Astrocyte (in vitro differentiated cells and primary cell): Measurements from ENCODE around the gene C20orf204. TPM values are rescaled to one million over a fixed set of nuclear protein-coding genes. Genes with fewer than 3 reads are reported as not detected.

Source experiments
- DNase-seq: peaks from one replicate; pipeline ENCODE4 v3.0.0-alpha.2; 2010; ENCODE audit warnings: low read depth
- FAIRE-seq: peaks from 2 replicates; lab custom pipeline; 2011; peaks lifted over from hg19 to GRCh38; lab: Jason Lieb, UNC
- H2AFZ ChIP-seq: 2 replicates; pipeline ENCODE4 v1.6.0; 2012; ENCODE audit warnings: low read depth, low read length, inconsistent platforms
- H3K27ac ChIP-seq: 2 replicates; pipeline ENCODE4 v1.5.1; 2011; ENCODE audit warnings: low read depth, low read length, inconsistent platforms
- H3K27me3 ChIP-seq: 2 replicates; pipeline ENCODE4 v1.6.0; 2011; ENCODE audit warnings: low read length, inconsistent platforms; ENCODE audit not compliant: insufficient read depth
- H3K36me3 ChIP-seq: 2 replicates; pipeline ENCODE4 v1.5.1; 2011; ENCODE audit warnings: low read length, inconsistent platforms; ENCODE audit not compliant: insufficient read depth
- H3K4me1 ChIP-seq: 2 replicates; pipeline ENCODE4 v1.5.1; 2011; ENCODE audit warnings: low read length, inconsistent platforms; ENCODE audit not compliant: insufficient read depth
- H3K4me2 ChIP-seq: 2 replicates; pipeline ENCODE4 v1.6.0; 2012; ENCODE audit warnings: low read length, inconsistent platforms
- H3K4me3 ChIP-seq: 2 replicates; pipeline ENCODE4 v1.5.1; 2011; ENCODE audit warnings: low read depth, mild to moderate bottlenecking, low read length, inconsistent platforms; ENCODE audit not compliant: insufficient read depth
- H3K79me2 ChIP-seq: 2 replicates; pipeline ENCODE4 v1.6.0; 2012; ENCODE audit warnings: mild to moderate bottlenecking, low read length, inconsistent platforms; ENCODE audit not compliant: insufficient read depth
- H3K9ac ChIP-seq: 2 replicates; pipeline ENCODE4 v1.6.0; 2012; ENCODE audit warnings: mild to moderate bottlenecking, low read length, inconsistent platforms
- H3K9me3 ChIP-seq: 2 replicates; pipeline ENCODE4 v1.5.1; 2012; ENCODE audit warnings: low read depth, mild to moderate bottlenecking, low read length, inconsistent platforms; ENCODE audit not compliant: insufficient read depth
- H4K20me1 ChIP-seq: 2 replicates; pipeline ENCODE4 v1.6.0; 2012; ENCODE audit warnings: low read length, inconsistent platforms; ENCODE audit not compliant: insufficient read depth
- H3K27ac Mint-ChIP-seq: one replicate; pipeline ENCODE4 v1.8.0; 2021; ENCODE audit warnings: mild to moderate bottlenecking, mixed read lengths; ENCODE audit not compliant: unreplicated experiment
- H3K27me3 Mint-ChIP-seq: one replicate; pipeline ENCODE4 v1.8.0; 2021; ENCODE audit warnings: low read depth, mixed read lengths; ENCODE audit not compliant: unreplicated experiment
- H3K36me3 Mint-ChIP-seq: one replicate; pipeline ENCODE4 v1.8.0; 2021; ENCODE audit warnings: low read depth, mixed read lengths; ENCODE audit not compliant: unreplicated experiment
- H3K4me1 Mint-ChIP-seq: one replicate; pipeline ENCODE4 v1.8.0; 2021; ENCODE audit warnings: low read depth, mixed read lengths; ENCODE audit not compliant: unreplicated experiment
- H3K4me3 Mint-ChIP-seq: one replicate; pipeline ENCODE4 v1.8.0; 2021; ENCODE audit warnings: mild to moderate bottlenecking, moderate library complexity, mixed read lengths; ENCODE audit not compliant: unreplicated experiment
- H3K9me3 Mint-ChIP-seq: one replicate; pipeline ENCODE4 v1.8.0; 2021; ENCODE audit warnings: mild to moderate bottlenecking, mixed read lengths; ENCODE audit not compliant: unreplicated experiment
- CTCF ChIP-seq: IDR thresholded peaks from 2 replicates; pipeline ENCODE4 v1.5.1; 2011; ENCODE audit warnings: low read depth, mild to moderate bottlenecking, inconsistent platforms, low read length, moderate library complexity; ENCODE audit not compliant: insufficient read depth
- EZH2 ChIP-seq: IDR thresholded peaks from 2 replicates; pipeline ENCODE4 v1.6.1; 2012; ENCODE audit warnings: mild to moderate bottlenecking, low read length, inconsistent platforms; ENCODE audit not compliant: insufficient read depth
- total RNA-seq: library from RNA; stranded (reverse); gene quantifications from 2 replicates; pipeline ENCODE4 v1.2.1, GENCODE V29; 2021

The C20orf204 gene
- total RNA-seq, 1 donor from 2014 or later, result 0.75 TPM

DNA sequence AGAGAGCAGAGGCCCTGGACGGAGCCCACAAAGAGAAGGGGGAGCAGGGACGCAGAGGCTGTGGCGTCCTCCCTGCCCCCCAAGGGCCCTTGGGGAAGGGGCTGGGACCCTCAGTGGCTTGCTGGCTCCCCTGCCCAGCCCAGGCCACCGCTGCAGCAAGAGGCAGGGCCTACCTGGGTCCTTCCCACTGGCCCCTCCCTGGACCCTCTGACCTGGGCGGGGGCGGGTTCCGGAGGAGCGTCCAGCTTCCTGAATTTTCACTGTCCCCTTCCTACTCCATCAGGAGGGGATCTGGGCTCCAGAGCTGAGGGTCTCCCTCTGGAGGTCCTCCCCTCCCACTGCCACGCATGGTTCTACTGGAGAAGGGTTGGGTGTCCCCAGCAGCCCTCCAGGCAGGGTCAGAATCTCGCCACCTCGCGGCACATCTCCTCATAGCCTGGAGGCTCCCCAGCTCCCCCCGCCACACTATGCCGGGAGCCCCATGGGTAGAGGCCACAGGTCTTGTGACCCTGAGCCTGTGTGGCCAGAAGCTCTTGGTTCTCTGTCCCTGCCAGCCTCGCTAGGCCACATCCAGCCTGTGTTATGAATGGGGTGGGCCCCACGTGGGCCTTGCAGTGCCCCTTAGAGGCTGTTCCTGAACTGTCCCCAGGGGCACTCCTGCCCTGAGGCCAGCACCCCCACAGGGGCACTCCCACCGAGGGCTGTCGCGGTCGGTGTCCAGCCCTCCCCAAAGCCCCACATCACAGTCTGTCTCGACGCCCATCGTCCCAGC is 14.5 kb downstream of the C20orf204 start:
- DNase-seq (no peak), FAIRE-seq (no peak)
- H3K27me3 Mint-ChIP-seq, result peaks cover 39% of the 10 kb centered on the region
- Histone ChIP-seq H3K36me3 (no peaks in the 10 kb centered on the region), H3K4me2 (no peak overlapping the region), H3K4me3 (no peak overlapping the region), H3K79me2 (no peaks in the 10 kb centered on the region), H3K9me3 (no peaks in the 10 kb centered on the region), H3K9ac (no peak overlapping the region), H2AFZ (no peak overlapping the region), H3K27ac (no peak overlapping the region), H4K20me1 (peaks cover 12% of the 10 kb centered on the region), H3K27me3 (peaks cover 42% of the 10 kb centered on the region), H3K4me1 (no peaks in the 10 kb centered on the region)
- H3K9me3 Mint-ChIP-seq, result no peaks in the 10 kb centered on the region
- H3K36me3 Mint-ChIP-seq, result no peaks in the 10 kb centered on the region
- H3K27ac Mint-ChIP-seq, result no peak overlapping the region
- TF ChIP-seq CTCF (no peak), EZH2 (no peak)
- H3K4me3 Mint-ChIP-seq, result no peak overlapping the region
- peaks cover 6% of the 10 kb centered on the region for H3K4me1 Mint-ChIP-seq

DNA sequence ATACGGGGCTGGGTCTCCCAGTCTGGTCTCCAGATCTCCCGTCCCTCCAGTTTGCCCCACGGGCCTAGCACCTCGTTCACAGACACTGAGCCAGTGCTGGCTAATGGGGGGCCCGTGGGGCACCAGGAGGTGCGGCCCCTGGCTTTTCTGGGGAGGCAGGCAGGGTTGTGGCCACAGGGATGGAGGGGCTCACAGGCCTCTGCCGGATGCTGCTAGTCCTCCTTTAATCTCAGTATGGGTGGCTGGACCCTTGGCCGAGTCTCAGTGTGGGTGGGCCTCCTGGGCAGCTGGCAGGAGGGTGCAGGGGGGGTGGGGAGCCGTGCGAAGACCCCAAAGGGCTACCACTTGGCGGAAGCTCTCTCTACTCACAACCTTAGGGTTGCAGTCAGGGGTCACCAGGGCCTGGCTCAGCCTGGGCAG is 15.1 kb downstream of the C20orf204 start:
- TF ChIP-seq CTCF, result no peak
- no peak for TF ChIP-seq EZH2

More for the DNA sequence above, 15.1 kb downstream of the C20orf204 start:
- no peaks in the 10 kb centered on the region for H3K79me2 ChIP-seq
- peaks cover 3% of the 10 kb centered on the region for H3K4me1 ChIP-seq
- DNase-seq, result no peak
- H3K9ac ChIP-seq, result no peak overlapping the region
- H3K9me3 ChIP-seq, result no peaks in the 10 kb centered on the region
- H2AFZ ChIP-seq, result no peak overlapping the region
- Mint-ChIP-seq H3K27ac (no peak overlapping the region), H3K4me1 (peaks cover 6% of the 10 kb centered on the region), H3K9me3 (no peaks in the 10 kb centered on the region), H3K27me3 (peaks cover 35% of the 10 kb centered on the region), H3K4me3 (no peak overlapping the region), H3K36me3 (no peaks in the 10 kb centered on the region)
- peaks cover 12% of the 10 kb centered on the region for H4K20me1 ChIP-seq
- no peak for FAIRE-seq
- H3K27me3 ChIP-seq, result peaks cover 38% of the 10 kb centered on the region
- H3K36me3 ChIP-seq, result no peaks in the 10 kb centered on the region
- no peak overlapping the region for H3K27ac ChIP-seq
- no peak overlapping the region for H3K4me3 ChIP-seq
- H3K4me2 ChIP-seq, result no peak overlapping the region
